ENCODE data around the gene AFTPH.

GRCh38 chr2:64640153-64641044 is 116.3 kb downstream of the AFTPH start:
- TF ChIP-seq CTCF (IDR thresholded peaks at IDR 0.05; ENCODE audit: borderline replicate concordance, extremely low read depth, low read length, poor library complexity, severe bottlenecking) (no peak), EZH2 (IDR thresholded peaks at IDR 0.05; ENCODE audit: borderline replicate concordance, low read depth, low read length, severe bottlenecking) (no peak)

All from DND-41 (cell line).